HepG2 (cell line): ENCODE measurements around the gene PKIB. TPM values are rescaled to one million over a fixed set of nuclear protein-coding genes. Genes with fewer than 3 reads are reported as not detected.

Source experiments
- ATAC-seq: fragments of 200-7000 bp; cut with Tn5 transposase; 3 replicates; pipeline ENCODE4 v1.9.1; 2020; ENCODE audit warnings: mild to moderate bottlenecking, moderate library complexity
- BruUV-seq: library from RNA; stranded (reverse); fragments of 400-500 nt; replicated peaks from 2 replicates; lab custom pipeline; 2021; lab: Mats Ljungman, UMichigan
- CTCF ChIA-PET: fragments of 300-600 bp; formaldehyde crosslinking; extraction: SDS; loops from one replicate; lab custom pipeline; 2021; ENCODE audit warnings: low total read pairs, inconsistent platforms, low intra/inter-chr PET ratio; lab: Yijun Ruan, JAX
- POLR2A ChIA-PET: fragments of 350-600 bp; sonication (Branson Sonifier 250); formaldehyde crosslinking; loops from one replicate; lab custom pipeline; 2020; ENCODE audit warnings: antibody characterized with exemption, inconsistent platforms; lab: Yijun Ruan, JAX
- DNase-seq: peaks from one replicate; pipeline ENCODE4 v3.0.0-alpha.2; 2015; ENCODE audit warnings: low spot score
- FAIRE-seq: peaks from 3 replicates; lab custom pipeline; 2011; peaks lifted over from hg19 to GRCh38; lab: Jason Lieb, UNC
- H2AFZ ChIP-seq: one replicate; pipeline ENCODE4 v1.6.1; 2011; ENCODE audit warnings: low read length, inconsistent platforms
- H3K27ac ChIP-seq: fragments of 300-600 bp; 3 replicates; pipeline ENCODE4 v1.8.0; 2011; ENCODE audit warnings: mixed run types, mild to moderate bottlenecking, mixed read lengths, low read length, inconsistent platforms; ENCODE audit not compliant: insufficient read depth; ENCODE audit errors: extremely low read length
- H3K27me3 ChIP-seq, 2 experiments: fragments of 200-600 bp in 1 of 2; 2 replicates in 1 of 2; 3 replicates in 1 of 2; pipeline versions ENCODE4 v1.6.0 to v1.8.0; 2011; ENCODE audit warnings: low read length in 2 of 2, mild to moderate bottlenecking in 2 of 2, moderate library complexity in 2 of 2, inconsistent platforms in 1 of 2; ENCODE audit not compliant: insufficient read depth in 2 of 2, control insufficient read depth in 1 of 2
- H3K36me3 ChIP-seq, 2 experiments: fragments of 200-600 bp in 1 of 2; replicated peaks in 1 of 2; 2 replicates in 1 of 2; 3 replicates in 1 of 2; pipeline versions ENCODE4 v1.5.1 to v1.8.0; 2011; ENCODE audit warnings: low read length in 2 of 2, inconsistent platforms in 1 of 2; ENCODE audit not compliant: insufficient read depth in 2 of 2, control insufficient read depth in 1 of 2
- H3K4me1 ChIP-seq: 2 replicates; pipeline ENCODE4 v1.5.1; 2012; ENCODE audit warnings: low read length, inconsistent platforms; ENCODE audit not compliant: insufficient read depth
- H3K4me2 ChIP-seq: 2 replicates; pipeline ENCODE4 v1.6.0; 2011; ENCODE audit warnings: low read depth, low read length, inconsistent platforms
- H3K4me3 ChIP-seq, 3 experiments: fragments of 200-600 bp in 1 of 3; sonication (generic), shearing (Covaris generic) in 1 of 3; replicated peaks in 1 of 3; 2 replicates each; pipeline ENCODE4 v1.5.1; 2011 to 2016; ENCODE audit warnings: low read length in 3 of 3, inconsistent platforms in 2 of 3, low read depth in 2 of 3, mild to moderate bottlenecking in 2 of 3, control low read depth in 1 of 3, mixed read lengths in 1 of 3; ENCODE audit not compliant: insufficient read depth in 1 of 3
- H3K79me2 ChIP-seq: one replicate; pipeline ENCODE4 v1.6.1; 2011; ENCODE audit warnings: low read length, inconsistent platforms; ENCODE audit not compliant: insufficient read depth
- H3K9ac ChIP-seq: 2 replicates; pipeline ENCODE4 v1.6.0; 2011; ENCODE audit warnings: mild to moderate bottlenecking, low read depth, low read length, inconsistent platforms; ENCODE audit not compliant: insufficient read depth
- H3K9me3 ChIP-seq: 2 replicates; pipeline ENCODE4 v1.5.1; 2012; ENCODE audit warnings: mild to moderate bottlenecking, low read length
- H4K20me1 ChIP-seq: 2 replicates; pipeline ENCODE4 v1.6.0; 2011; ENCODE audit warnings: inconsistent platforms, mild to moderate bottlenecking, low read length, moderate library complexity; ENCODE audit not compliant: insufficient read depth
- DMAP1 ChIP-seq: IDR thresholded peaks from 2 replicates; pipeline ENCODE4 v1.6.1; 2016
- ISX ChIP-seq: sonication (generic); formaldehyde crosslinking; conservative IDR thresholded peaks from 2 replicates; pipeline ENCODE4 v1.5.0; 2020; ENCODE audit warnings: missing genetic modification reagents
- KDM5B ChIP-seq: sonication (generic); formaldehyde crosslinking; IDR thresholded peaks from 2 replicates; pipeline ENCODE4 v1.4.0; 2020; ENCODE audit warnings: missing genetic modification reagents, mild to moderate bottlenecking, borderline replicate concordance
- MBNL3 ChIP-seq: fragments of 250-450 bp; sonication (Bioruptor Pico); conservative IDR thresholded peaks from 2 replicates; pipeline ENCODE4 v1.8.0; 2022; ENCODE audit warnings: mild to moderate bottlenecking, inconsistent platforms
- MYNN ChIP-seq: sonication (generic); formaldehyde crosslinking; IDR thresholded peaks from 2 replicates; pipeline ENCODE4 v1.4.0; 2020; ENCODE audit warnings: mild to moderate bottlenecking, low read depth, missing genetic modification reagents
- NFE2L2 ChIP-seq: fragments of 150-350 bp; IDR thresholded peaks from 2 replicates; pipeline ENCODE4 v1.6.1; 2014; ENCODE audit warnings: low read length
- NFKBIZ ChIP-seq: IDR thresholded peaks from 2 replicates; pipeline ENCODE4 v1.6.1; 2018; ENCODE audit warnings: missing genetic modification reagents, missing compliant biosample characterization
- PCBP2 ChIP-seq: fragments of 200-400 bp; formaldehyde crosslinking; optimal IDR thresholded peaks from 2 replicates; pipeline ENCODE3; 2018; ENCODE audit warnings: low read length, low read depth; ENCODE audit not compliant: poor library complexity, severe bottlenecking
- PPARG ChIP-seq: conservative IDR thresholded peaks from 2 replicates; pipeline ENCODE4 v1.6.1; 2016; ENCODE audit warnings: missing biosample characterization, missing genetic modification reagents
- ZNF124 ChIP-seq: sonication (generic); formaldehyde crosslinking; IDR thresholded peaks from 2 replicates; pipeline ENCODE4 v1.4.0; 2020; ENCODE audit warnings: missing genetic modification reagents
- ZNF253 ChIP-seq: sonication (generic); formaldehyde crosslinking; IDR thresholded peaks from 2 replicates; pipeline ENCODE4 v1.8.0; 2022; ENCODE audit warnings: mild to moderate bottlenecking, missing genetic modification reagents, borderline replicate concordance
- ZNF317 ChIP-seq: sonication (generic); formaldehyde crosslinking; IDR thresholded peaks from 2 replicates; pipeline ENCODE4 v1.5.0; 2020; ENCODE audit warnings: mild to moderate bottlenecking, missing genetic modification reagents
- ZNF350 ChIP-seq: sonication (generic); formaldehyde crosslinking; IDR thresholded peaks from 2 replicates; pipeline ENCODE4 v1.4.0; 2020; ENCODE audit warnings: mild to moderate bottlenecking, low read depth, missing genetic modification reagents, borderline replicate concordance
- ZNF44 ChIP-seq: sonication (generic); formaldehyde crosslinking; IDR thresholded peaks from 2 replicates; pipeline ENCODE4 v1.5.1; 2020; ENCODE audit warnings: mild to moderate bottlenecking, missing genetic modification reagents
- ZNF572 ChIP-seq: sonication (generic); formaldehyde crosslinking; IDR thresholded peaks from 2 replicates; pipeline ENCODE4 v1.5.1; 2020; ENCODE audit warnings: mild to moderate bottlenecking, missing genetic modification reagents
- ZNF615 ChIP-seq: sonication (generic); formaldehyde crosslinking; IDR thresholded peaks from 2 replicates; pipeline ENCODE4 v1.5.0; 2020; ENCODE audit warnings: mild to moderate bottlenecking, missing genetic modification reagents, borderline replicate concordance
- ZNF737 ChIP-seq: sonication (generic); formaldehyde crosslinking; IDR thresholded peaks from 2 replicates; pipeline ENCODE4 v1.5.0; 2020; ENCODE audit warnings: missing genetic modification reagents, mild to moderate bottlenecking, borderline replicate concordance
- WGBS: methylation state at CpG from one replicate; pipeline ENCODE4 v1.1.6; 2017; ENCODE audit warnings: low lambda C conversion rate; 5-methylcytosine and 5-hydroxymethylcytosine counted together
- in situ Hi-C: cut with HindIII; loops from 2 replicates; pipeline ENCODE4 v1.10.0; 2017; ENCODE audit warnings: low pct_unique_long_range_greater_than_20kb; ENCODE audit not compliant: extremely low pct_ligation_motif_present
- intact Hi-C: fragments of 100-400 bp; cut with micrococcal nuclease; formaldehyde crosslinking; loops from one replicate; pipeline ENCODE4 v1.10.0; 2022; ENCODE audit not compliant: unreplicated experiment
- polyA plus RNA-seq, 8 experiments: library from polyadenylated mRNA; depleted of rRNA in 3 of 8; stranded (reverse) in 7 of 8; unstranded in 1 of 8; fragments of >200 nt; fragmentation: Illumina TruSeq in 4 of 8; extraction: Trizol in 4 of 8; gene quantifications; 2 replicates each; pipeline versions ENCODE4 v1.2.1 to v1.2.3, GENCODE V29; 2011 to 2016; ENCODE audit warnings: low read depth in 4 of 8, missing spikeins in 1 of 8, mixed read lengths in 1 of 8; ENCODE audit not compliant: insufficient read depth in 1 of 8
- total RNA-seq, 5 experiments: library from RNA; depleted of rRNA; stranded (reverse); fragments of >200 nt; fragmentation: Illumina TruSeq; extraction: Trizol; gene quantifications; 2 replicates each; pipeline ENCODE4 v1.2.3, GENCODE V29; 2016; ENCODE audit warnings: low read depth in 1 of 5
- TF ChIP-seq, protein P1 (sequence below): sonication (generic); formaldehyde crosslinking; IDR thresholded peaks from 2 replicates; pipeline ENCODE4 v1.5.0; 2020; ENCODE audit warnings: missing genetic modification reagents
- TF ChIP-seq, protein P2 (sequence below): sonication (generic); formaldehyde crosslinking; IDR thresholded peaks from 2 replicates; pipeline ENCODE4 v1.4.0; 2020; ENCODE audit warnings: mild to moderate bottlenecking, low read depth, missing genetic modification reagents
- TF ChIP-seq, protein P3 (sequence below): sonication (generic); formaldehyde crosslinking; IDR thresholded peaks from 2 replicates; pipeline ENCODE4 v1.8.1; 2023; ENCODE audit warnings: mild to moderate bottlenecking, inconsistent platforms, moderate library complexity, missing genetic modification reagents, borderline replicate concordance

Gene PKIB
- total and polyA plus RNA-seq, 2 of the 13 experiments (the other 11 are each of a cell fraction or from before 2014, with no cell fraction given) = 1.4 to 1.5 TPM

DNA sequence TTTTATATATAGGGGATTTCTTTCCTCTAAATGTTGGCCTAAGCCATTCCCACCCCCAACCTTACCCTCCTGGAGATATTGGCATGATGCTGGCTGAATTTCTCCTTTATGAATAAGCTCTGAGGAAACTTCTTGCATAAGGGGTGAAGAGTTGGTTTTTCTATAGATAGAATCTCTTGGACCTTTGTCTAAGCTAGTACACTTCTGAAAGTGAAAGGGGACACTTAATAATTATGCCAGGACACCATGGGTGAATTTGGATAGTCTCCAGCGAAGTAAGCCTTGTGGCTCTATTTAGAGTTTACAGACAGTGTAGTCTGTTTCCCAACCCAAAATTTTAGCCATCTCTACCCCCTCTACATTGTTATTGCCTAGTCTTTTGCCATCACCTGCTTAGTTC is 142.3 kb downstream of the PKIB start:
- 0% methylated on average over 1 of the region's 1 CpG for WGBS
- FAIRE-seq = no peak
- in situ Hi-C loops = no loop called here

More for the DNA sequence above, 142.3 kb downstream of the PKIB start:
- Histone ChIP-seq H2AFZ (no peak overlapping the region), H3K27me3 (no peaks in the 10 kb centered on the region), H3K9me3 (no peaks in the 10 kb centered on the region), H3K27ac (no peak overlapping the region), H3K4me3 (no peak overlapping the region), H3K36me3 (no peaks in the 10 kb centered on the region), H3K4me1 (no peaks in the 10 kb centered on the region), H3K9ac (no peak overlapping the region), H4K20me1 (no peaks in the 10 kb centered on the region), H3K79me2 (no peaks in the 10 kb centered on the region), H3K4me2 (no peak overlapping the region)
- CTCF ChIA-PET = no interaction called here
- DNase-seq (no peak), ATAC-seq (no peak)
- TF ChIP-seq PPARG (CRISPR knock-in tag) (no peak), ZNF317 (CRISPR knock-in tag) (no peak), ZNF615 (CRISPR knock-in tag) (no peak), ZNF44 (CRISPR knock-in tag) (no peak), PCBP2 (no peak), ZNF737 (CRISPR knock-in tag) (no peak), ZNF572 (no peak), ZNF124 (CRISPR knock-in tag) (no peak), ZNF350 (CRISPR knock-in tag) (no peak), NFKBIZ (CRISPR knock-in tag) (no peak), MBNL3 (no peak), ISX (CRISPR knock-in tag) (no peak), ZNF253 (CRISPR knock-in tag) (no peak), MYNN (CRISPR knock-in tag) (no peak), DMAP1 (CRISPR knock-in tag) (no peak), NFE2L2 (no peak), KDM5B (CRISPR knock-in tag) (no peak)
- TF ChIP-seq, protein P1, sequence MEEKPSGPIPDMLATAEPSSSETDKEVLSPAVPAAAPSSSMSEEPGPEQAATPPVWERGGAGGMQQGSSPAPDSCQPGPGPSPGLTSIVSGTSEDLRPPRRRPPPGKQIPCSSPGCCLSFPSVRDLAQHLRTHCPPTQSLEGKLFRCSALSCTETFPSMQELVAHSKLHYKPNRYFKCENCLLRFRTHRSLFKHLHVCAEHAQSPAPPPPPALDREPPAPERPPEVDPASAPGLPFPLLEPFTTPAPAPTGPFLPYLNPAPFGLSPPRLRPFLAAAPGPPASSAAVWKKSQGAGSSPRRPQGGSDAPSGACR (CRISPR knock-in tag) = no peak
- TF ChIP-seq, protein P2, sequence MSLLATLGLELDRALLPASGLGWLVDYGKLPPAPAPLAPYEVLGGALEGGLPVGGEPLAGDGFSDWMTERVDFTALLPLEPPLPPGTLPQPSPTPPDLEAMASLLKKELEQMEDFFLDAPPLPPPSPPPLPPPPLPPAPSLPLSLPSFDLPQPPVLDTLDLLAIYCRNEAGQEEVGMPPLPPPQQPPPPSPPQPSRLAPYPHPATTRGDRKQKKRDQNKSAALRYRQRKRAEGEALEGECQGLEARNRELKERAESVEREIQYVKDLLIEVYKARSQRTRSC (CRISPR knock-in tag) = no peak
- TF ChIP-seq, protein P3, sequence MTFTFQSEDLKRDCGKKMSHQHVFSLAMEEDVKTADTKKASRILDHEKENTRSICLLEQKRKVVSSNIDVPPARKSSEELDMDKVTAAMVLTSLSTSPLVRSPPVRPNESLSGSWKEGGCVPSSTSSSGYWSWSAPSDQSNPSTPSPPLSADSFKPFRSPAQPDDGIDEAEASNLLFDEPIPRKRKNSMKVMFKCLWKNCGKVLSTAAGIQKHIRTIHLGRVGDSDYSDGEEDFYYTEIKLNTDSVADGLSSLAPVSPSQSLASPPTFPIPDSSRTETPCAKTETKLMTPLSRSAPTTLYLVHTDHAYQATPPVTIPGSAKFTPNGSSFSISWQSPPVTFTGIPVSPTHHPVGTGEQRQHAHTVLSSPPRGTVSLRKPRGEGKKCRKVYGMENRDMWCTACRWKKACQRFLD (CRISPR knock-in tag) = no peak
- no TSS peak for BruUV-seq
- intact Hi-C loops = no loop called here
- POLR2A ChIA-PET = no interaction called here
